H9 (cell line): ENCODE data around the gene MYCBP2. TPM values are rescaled to one million over a fixed set of nuclear protein-coding genes. Genes with fewer than 3 reads are reported as not detected.

Experiments
- DNase-seq: peaks from one replicate; pipeline ENCODE4 v3.0.0-alpha.2; 2017
- H2AFZ ChIP-seq: one replicate; pipeline ENCODE4 v1.6.1; 2013; ENCODE audit warnings: mild to moderate bottlenecking, low read length, control low read depth, moderate library complexity
- H2AK5ac ChIP-seq: 2 replicates; pipeline ENCODE4 v1.6.1; 2013; ENCODE audit warnings: low read length, control low read depth, mixed read lengths; ENCODE audit not compliant: insufficient read length
- H2BK120ac ChIP-seq: one replicate; pipeline ENCODE4 v1.6.1; 2013; ENCODE audit warnings: low read depth, mild to moderate bottlenecking, low read length, control low read depth, inconsistent platforms; ENCODE audit not compliant: poor library complexity, severe bottlenecking
- H2BK12ac ChIP-seq: 2 replicates; pipeline ENCODE4 v1.6.1; 2013; ENCODE audit warnings: low read length, control low read depth, mixed read lengths, low read depth; ENCODE audit not compliant: insufficient read length
- H2BK15ac ChIP-seq: 2 replicates; pipeline ENCODE4 v1.6.1; 2013; ENCODE audit warnings: low read depth, low read length, control low read depth
- H2BK20ac ChIP-seq: one replicate; pipeline ENCODE4 v1.6.1; 2013; ENCODE audit warnings: low read depth, mild to moderate bottlenecking, low read length, control low read depth, inconsistent platforms; ENCODE audit not compliant: poor library complexity, severe bottlenecking
- H2BK5ac ChIP-seq: 2 replicates; pipeline ENCODE4 v1.6.1; 2013; ENCODE audit warnings: low read length, control low read depth, mixed read lengths; ENCODE audit not compliant: insufficient read length
- H3K14ac ChIP-seq: 2 replicates; pipeline ENCODE4 v1.6.1; 2013; ENCODE audit warnings: low read length, control low read depth; ENCODE audit not compliant: insufficient read depth
- H3K18ac ChIP-seq: 2 replicates; pipeline ENCODE4 v1.6.1; 2013; ENCODE audit warnings: low read depth, mild to moderate bottlenecking, mixed read lengths, low read length, control low read depth; ENCODE audit not compliant: insufficient read length
- H3K23ac ChIP-seq: 2 replicates; pipeline ENCODE4 v1.6.1; 2013; ENCODE audit warnings: low read length, control low read depth, mixed read lengths, low read depth; ENCODE audit not compliant: insufficient read length
- H3K23me2 ChIP-seq: 2 replicates; pipeline ENCODE4 v1.6.1; 2013; ENCODE audit warnings: low read depth, mild to moderate bottlenecking, mixed read lengths, low read length, control low read depth; ENCODE audit not compliant: insufficient read length, poor library complexity, severe bottlenecking
- H3K27ac ChIP-seq: 2 replicates; pipeline ENCODE4 v1.5.1; 2013; ENCODE audit warnings: low read length, control low read depth, mixed read lengths, low read depth; ENCODE audit not compliant: insufficient read length
- H3K27me3 ChIP-seq: 2 replicates; pipeline ENCODE4 v1.6.1; 2013; ENCODE audit warnings: low read length, control low read depth, inconsistent platforms; ENCODE audit not compliant: insufficient read depth
- H3K4ac ChIP-seq: 2 replicates; pipeline ENCODE4 v1.6.1; 2013; ENCODE audit warnings: low read depth, mild to moderate bottlenecking, control low read depth, inconsistent platforms, low read length, moderate library complexity
- H3K4me1 ChIP-seq: 2 replicates; pipeline ENCODE4 v1.6.1; 2013; ENCODE audit warnings: low read length, control low read depth, inconsistent platforms; ENCODE audit not compliant: insufficient read depth
- H3K4me2 ChIP-seq: 2 replicates; pipeline ENCODE4 v1.6.1; 2013; ENCODE audit warnings: low read length, control low read depth, mixed read lengths; ENCODE audit not compliant: insufficient read length, insufficient read depth
- H3K56ac ChIP-seq: 2 replicates; pipeline ENCODE4 v1.6.1; 2013; ENCODE audit warnings: low read depth, mild to moderate bottlenecking, mixed read lengths, low read length, control low read depth; ENCODE audit not compliant: insufficient read length
- H3K79me1 ChIP-seq: 2 replicates; pipeline ENCODE4 v1.6.1; 2013; ENCODE audit warnings: low read depth, mild to moderate bottlenecking, moderate library complexity, low read length, control low read depth, inconsistent platforms; ENCODE audit not compliant: insufficient read depth, poor library complexity, severe bottlenecking
- H3K79me2 ChIP-seq: 2 replicates; pipeline ENCODE4 v1.6.1; 2013; ENCODE audit warnings: low read length, control low read depth, inconsistent platforms; ENCODE audit not compliant: insufficient read depth
- H3K9ac ChIP-seq: 2 replicates; pipeline ENCODE4 v1.6.1; 2013; ENCODE audit warnings: low read length, control low read depth, mixed read lengths; ENCODE audit not compliant: insufficient read length; ENCODE audit errors: extremely low read depth
- H3K9me3 ChIP-seq: one replicate; pipeline ENCODE4 v1.6.1; 2013; ENCODE audit warnings: low read depth, low read length, inconsistent platforms; ENCODE audit not compliant: control insufficient read depth
- H3T11ph ChIP-seq: one replicate; pipeline ENCODE4 v1.6.1; 2013; ENCODE audit warnings: mild to moderate bottlenecking, low read length, control low read depth, inconsistent platforms
- H4K20me1 ChIP-seq: one replicate; pipeline ENCODE4 v1.6.1; 2013; ENCODE audit not compliant: control insufficient read depth, insufficient read length, insufficient read depth
- H4K5ac ChIP-seq: 2 replicates; pipeline ENCODE4 v1.6.1; 2013; ENCODE audit warnings: low read depth, mild to moderate bottlenecking, mixed read lengths, low read length, control low read depth; ENCODE audit not compliant: insufficient read length
- H4K8ac ChIP-seq: replicated peaks from 2 replicates; pipeline ENCODE4 v1.6.1; 2013; ENCODE audit warnings: low read length, control low read depth, mixed read lengths, low read depth; ENCODE audit not compliant: insufficient read length
- H4K91ac ChIP-seq: 2 replicates; pipeline ENCODE4 v1.6.1; 2013; ENCODE audit warnings: low read depth, mild to moderate bottlenecking, moderate library complexity, mixed read lengths, low read length, control low read depth; ENCODE audit not compliant: insufficient read length
- H3K27ac Mint-ChIP-seq, 3 experiments: 2 replicates in 2 of 3; 3 replicates in 1 of 3; pipeline ENCODE4 v1.8.0; 2020 to 2021; ENCODE audit warnings: mixed read lengths in 3 of 3, mild to moderate bottlenecking in 1 of 3, moderate library complexity in 1 of 3
- H3K27me3 Mint-ChIP-seq: 2 replicates; pipeline ENCODE4 v1.8.0; 2021; ENCODE audit warnings: low read depth, mild to moderate bottlenecking, moderate library complexity, mixed read lengths
- H3K36me3 Mint-ChIP-seq, 3 experiments: 2 replicates in 2 of 3; 3 replicates in 1 of 3; pipeline ENCODE4 v1.8.0; 2020 to 2021; ENCODE audit warnings: low read depth in 3 of 3, mixed read lengths in 3 of 3; ENCODE audit not compliant: insufficient read depth in 1 of 3
- H3K4me1 Mint-ChIP-seq, 2 experiments: 2 replicates each; pipeline ENCODE4 v1.8.0; 2020; ENCODE audit warnings: mixed read lengths in 2 of 2
- H3K4me3 Mint-ChIP-seq, 2 experiments: 2 replicates in 1 of 2; 3 replicates in 1 of 2; pipeline ENCODE4 v1.8.0; 2020 to 2021; ENCODE audit warnings: mild to moderate bottlenecking in 2 of 2, mixed read lengths in 2 of 2, moderate library complexity in 1 of 2
- H3K9me3 Mint-ChIP-seq, 2 experiments: 2 replicates in 1 of 2; 3 replicates in 1 of 2; pipeline ENCODE4 v1.8.0; 2020; ENCODE audit warnings: mild to moderate bottlenecking in 2 of 2, mixed read lengths in 2 of 2, moderate library complexity in 1 of 2
- CTCF ChIP-seq: fragments of 200-600 bp; sonication (generic); conservative IDR thresholded peaks from 3 replicates; pipeline ENCODE4 v1.8.0; 2021; ENCODE audit warnings: antibody characterized with exemption, mild to moderate bottlenecking
- WGBS: extraction: QIAGEN DNeasy Blood & Tissue Kit; methylation state at CpG from one replicate; pipeline ENCODE4 v1.1.7; 2013; ENCODE audit warnings: missing lambda C conversion rate, low lambda C conversion rate, mixed read lengths; ENCODE audit not compliant: insufficient read length; ENCODE audit errors: extremely low coverage; 5-methylcytosine and 5-hydroxymethylcytosine counted together
- total RNA-seq: library from RNA; stranded (reverse); gene quantifications from 2 replicates; pipeline ENCODE4 v1.2.1, GENCODE V29; 2021

Gene MYCBP2
- total RNA-seq, 1 experiment from 2014 or later = 32.0 TPM

GRCh38 chr13:77176350-77176749 is 150.5 kb downstream of the MYCBP2 start:
- Mint-ChIP-seq H3K36me3 (peaks cover 4 to 41% (median 26%) of the 10 kb centered on the region in 3 experiments; a peak in 5 of 7 replicates), H3K27ac (no peak overlapping the region), H3K4me1 (no peaks in the 10 kb centered on the region), H3K27me3 (no peaks in the 10 kb centered on the region), H3K9me3 (no peaks in the 10 kb centered on the region), H3K4me3 (no peak overlapping the region)
- H4K5ac ChIP-seq = no peak overlapping the region
- H3K79me1 ChIP-seq = no peaks in the 10 kb centered on the region
- no peaks in the 10 kb centered on the region for H3K79me2 ChIP-seq
- H3T11ph ChIP-seq = no peak overlapping the region
- H4K20me1 ChIP-seq = no peaks in the 10 kb centered on the region
- no peaks in the 10 kb centered on the region for H3K4me1 ChIP-seq
- H2BK12ac ChIP-seq = no peak overlapping the region
- H3K9me3 ChIP-seq = no peaks in the 10 kb centered on the region
- no peak for DNase-seq
- no peak overlapping the region for H2BK5ac ChIP-seq
- H3K27ac ChIP-seq = no peak overlapping the region
- no peak overlapping the region for H3K4me2 ChIP-seq
- H4K91ac ChIP-seq = no peak overlapping the region
- H3K23ac ChIP-seq = no peak overlapping the region
- H3K14ac ChIP-seq = no peak overlapping the region
- H3K27me3 ChIP-seq = no peaks in the 10 kb centered on the region
- H3K56ac ChIP-seq = no peak overlapping the region
- no peak overlapping the region for H3K18ac ChIP-seq
- H4K8ac ChIP-seq = no peak overlapping the region
- H2BK120ac ChIP-seq = no peak overlapping the region
- H2AK5ac ChIP-seq = no peak overlapping the region
- no CpG with 5 or more reads among the region's 2 CpGs for WGBS
- H2BK15ac ChIP-seq = no peak overlapping the region
- no peak overlapping the region for H2BK20ac ChIP-seq
- H3K9ac ChIP-seq = no peak overlapping the region
- no peak overlapping the region for H3K4ac ChIP-seq
- TF ChIP-seq CTCF = no peak
- no peak overlapping the region for H2AFZ ChIP-seq
- H3K23me2 ChIP-seq = no peaks in the 10 kb centered on the region
